ENCODE data around the gene GPR55. TPM values are rescaled to one million over a fixed set of nuclear protein-coding genes. Genes with fewer than 3 reads are reported as not detected.

The GPR55 gene
- total and polyA plus RNA-seq, 2 donors (not counting 3 experiments of a cell fraction or from before 2014, with no cell fraction given): not detected

GRCh38 chr2:230964136-230964730 is 39.2 kb upstream of the GPR55 start:
- intact Hi-C loops (cut with micrococcal nuclease): no loop called here
- FAIRE-seq: no peak
- H2AFZ ChIP-seq (ENCODE audit: low read depth, low read length): no peak overlapping the region
- peaks cover 4 to 18% of the 10 kb centered on the region in 2 experiments for H3K27me3 ChIP-seq (ENCODE audit: control insufficient read depth in 2 of 2, insufficient read depth in 2 of 2, low read length in 2 of 2)
- dilution Hi-C loops (cut with MboI; ENCODE audit: extremely low pct_ligation_motif_present, low sequenced_read_pairs): no loop called here
- TF ChIP-seq FOS (IDR thresholded peaks at IDR 0.05; ENCODE audit: borderline replicate concordance, insufficient read depth, low read length) (no peak), MYC (IDR thresholded peaks at IDR 0.05; ENCODE audit: low read depth, low read length) (no peak), POLR2AphosphoS5 (IDR thresholded peaks at IDR 0.05; ENCODE audit: insufficient read depth, low read depth, low read length) (no peak), POLR2A (IDR thresholded peaks at IDR 0.05; ENCODE audit: low read depth, low read length) (no peak), CTCF (IDR thresholded peaks at IDR 0.05; ENCODE audit: extremely low read depth in 1 of 2, insufficient read depth in 1 of 2, low read depth in 1 of 2, low read length in 2 of 2) (no peak), JUN (IDR thresholded peaks at IDR 0.05; ENCODE audit: borderline replicate concordance, insufficient read depth, insufficient read length, low read depth) (no peak), GATA2 (IDR thresholded peaks at IDR 0.05; ENCODE audit: insufficient read depth, insufficient read length, low read depth, low read length) (no peak), MAX (IDR thresholded peaks at IDR 0.05; ENCODE audit: insufficient read depth, insufficient read length) (no peak), EZH2 (IDR thresholded peaks at IDR 0.05; ENCODE audit: borderline replicate concordance, low read depth, low read length, severe bottlenecking) (no peak)
- H3K4me3 ChIP-seq (replicated peaks in 1 of 3; ENCODE audit: insufficient read depth in 1 of 3, low read depth in 1 of 3, low read length in 3 of 3): no peak overlapping the region
- no peaks in the 10 kb centered on the region for H4K20me1 ChIP-seq (replicated peaks; ENCODE audit: control insufficient read depth, extremely low read depth, insufficient read depth, low read length)
- CTCF ChIA-PET: interaction anchor here (1.0 kb wide), 1 partner anchor 23 kb away, joined by 3 read pairs; no protein-coding TSS in a partner anchor
- no TSS peak for BruUV-seq (replicated peaks)
- no peaks in the 10 kb centered on the region for H3K36me3 ChIP-seq (ENCODE audit: control insufficient read depth in 2 of 2, extremely low read depth in 1 of 2, insufficient read depth in 2 of 2, low read length in 2 of 2)
- H3K9me1 ChIP-seq (replicated peaks; ENCODE audit: control insufficient read depth, extremely low read depth, insufficient read depth, low read length): no peaks in the 10 kb centered on the region
- no peaks in the 10 kb centered on the region for H3K4me1 ChIP-seq (ENCODE audit: control insufficient read depth, extremely low read depth, insufficient read depth, low read length)
- H3K79me2 ChIP-seq (ENCODE audit: control insufficient read depth, insufficient read depth, low read length): no peaks in the 10 kb centered on the region
- H3K4me2 ChIP-seq (ENCODE audit: insufficient read depth, low read length): no peak overlapping the region
- H3K9me3 ChIP-seq (replicated peaks; ENCODE audit: control insufficient read depth, insufficient read depth, low read length): no peaks in the 10 kb centered on the region
- POLR2A ChIA-PET: interaction anchor here (0.6 kb wide), 1 partner anchor 12 kb away, joined by 4 read pairs; no protein-coding TSS in a partner anchor
- no peak overlapping the region for H3K9ac ChIP-seq (replicated peaks; ENCODE audit: extremely low read depth, insufficient read depth, low read length)
- DNase-seq (ENCODE audit: low read depth, low spot score): no peak
- H3K27ac ChIP-seq (ENCODE audit: insufficient read depth, low read depth, low read length): no peak overlapping the region

All from endothelial cell of umbilical vein (primary cell).